IMR-90 (cell line): ENCODE data around the gene RCE1. TPM values are rescaled to one million over a fixed set of nuclear protein-coding genes. Genes with fewer than 3 reads are reported as not detected.

Experiments
- ATAC-seq: fragments of 200-7000 bp; cut with Tn5 transposase; 2 replicates; pipeline ENCODE4 v1.9.1; 2020; ENCODE audit warnings: low read depth, mild to moderate bottlenecking, moderate library complexity
- BruUV-seq: library from RNA; stranded (reverse); fragments of 400-500 nt; replicated peaks from 2 replicates; lab custom pipeline; 2021; lab: Mats Ljungman, UMichigan
- CTCF ChIA-PET: fragments of 300-600 bp; formaldehyde crosslinking; extraction: SDS; loops from one replicate; lab custom pipeline; 2021; ENCODE audit warnings: antibody characterized with exemption; lab: Yijun Ruan, JAX
- POLR2A ChIA-PET: fragments of 300-600 bp; sonication (Branson Sonifier 250); formaldehyde crosslinking; loops from one replicate; lab custom pipeline; 2022; ENCODE audit warnings: antibody characterized with exemption; ENCODE audit not compliant: unreplicated experiment; lab: Charles Lee
- DNase-seq: peaks from one replicate; pipeline ENCODE4 v3.0.0; 2013
- H2AFZ ChIP-seq: replicated peaks from 2 replicates; pipeline ENCODE3; 2013; ENCODE audit warnings: low read length, mild to moderate bottlenecking; ENCODE audit not compliant: poor library complexity
- H2AK5ac ChIP-seq: 2 replicates; pipeline ENCODE4 v1.6.1; 2013; ENCODE audit warnings: low read depth, low read length, inconsistent platforms
- H2AK9ac ChIP-seq: replicated peaks from 2 replicates; pipeline ENCODE3; 2013; ENCODE audit warnings: mild to moderate bottlenecking, low read depth, low read length, moderate library complexity; ENCODE audit not compliant: poor library complexity
- H2BK120ac ChIP-seq: 2 replicates; pipeline ENCODE4 v1.6.1; 2013; ENCODE audit warnings: low read depth, low read length, inconsistent platforms
- H2BK15ac ChIP-seq: 3 replicates; pipeline ENCODE4 v1.6.1; 2013; ENCODE audit warnings: low read depth, low read length, inconsistent platforms
- H2BK20ac ChIP-seq: 2 replicates; pipeline ENCODE4 v1.6.1; 2013; ENCODE audit warnings: low read depth, mild to moderate bottlenecking, inconsistent platforms, low read length, moderate library complexity
- H2BK5ac ChIP-seq: 2 replicates; pipeline ENCODE4 v1.6.1; 2013; ENCODE audit warnings: mild to moderate bottlenecking, low read depth, low read length, inconsistent platforms; ENCODE audit not compliant: poor library complexity, severe bottlenecking
- H3K14ac ChIP-seq: replicated peaks from 2 replicates; pipeline ENCODE4 v1.6.1; 2013; ENCODE audit warnings: low read depth, low read length, inconsistent platforms
- H3K18ac ChIP-seq: 2 replicates; pipeline ENCODE4 v1.6.1; 2013; ENCODE audit warnings: low read depth, low read length, control low read depth
- H3K23ac ChIP-seq: 2 replicates; pipeline ENCODE4 v1.6.1; 2013; ENCODE audit warnings: low read depth, low read length, inconsistent platforms
- H3K27ac ChIP-seq: 2 replicates; pipeline ENCODE4 v1.5.1; 2013; ENCODE audit warnings: mild to moderate bottlenecking, control low read depth, low read length; ENCODE audit not compliant: insufficient read depth
- H3K27me3 ChIP-seq: 2 replicates; pipeline ENCODE4 v1.6.1; 2013; ENCODE audit warnings: low read length; ENCODE audit not compliant: control insufficient read depth, insufficient read depth
- H3K36me3 ChIP-seq: 2 replicates; pipeline ENCODE4 v1.6.1; 2013; ENCODE audit warnings: low read length, mixed read lengths; ENCODE audit not compliant: control insufficient read depth, insufficient read depth
- H3K4ac ChIP-seq: 2 replicates; pipeline ENCODE4 v1.6.1; 2013; ENCODE audit warnings: low read depth, low read length, inconsistent platforms
- H3K4me1 ChIP-seq: 2 replicates; pipeline ENCODE4 v1.6.1; 2013; ENCODE audit warnings: low read length, mixed read lengths; ENCODE audit not compliant: control insufficient read depth, insufficient read depth
- H3K4me2 ChIP-seq: 2 replicates; pipeline ENCODE4 v1.6.1; 2013; ENCODE audit warnings: low read depth, mild to moderate bottlenecking, control low read depth, low read length, moderate library complexity
- H3K4me3 ChIP-seq: 2 replicates; pipeline ENCODE4 v1.5.1; 2013; ENCODE audit warnings: low read depth, mild to moderate bottlenecking, control low read depth, low read length, moderate library complexity; ENCODE audit not compliant: insufficient read depth
- H3K56ac ChIP-seq: 2 replicates; pipeline ENCODE4 v1.6.1; 2013; ENCODE audit warnings: low read length, inconsistent platforms; ENCODE audit not compliant: insufficient read depth; ENCODE audit errors: extremely low read depth
- H3K79me1 ChIP-seq, 2 experiments: 2 replicates each; pipeline ENCODE4 v1.6.1; 2013; ENCODE audit warnings: low read length in 2 of 2, inconsistent platforms in 1 of 2, low read depth in 1 of 2
- H3K9ac ChIP-seq: 2 replicates; pipeline ENCODE4 v1.6.1; 2013; ENCODE audit warnings: low read depth, low read length, control low read depth
- H3K9me1 ChIP-seq: 2 replicates; pipeline ENCODE4 v1.6.1; 2013; ENCODE audit warnings: low read length, inconsistent platforms; ENCODE audit not compliant: insufficient read depth
- H3K9me3 ChIP-seq: 2 replicates; pipeline ENCODE4 v1.6.1; 2013; ENCODE audit warnings: low read length; ENCODE audit not compliant: control insufficient read depth, insufficient read depth
- H4K20me1 ChIP-seq: 2 replicates; pipeline ENCODE4 v1.6.1; 2013; ENCODE audit warnings: low read length, inconsistent platforms; ENCODE audit not compliant: insufficient read depth
- H4K5ac ChIP-seq: 2 replicates; pipeline ENCODE4 v1.6.1; 2013; ENCODE audit warnings: mild to moderate bottlenecking, low read depth, low read length, control low read depth
- H4K8ac ChIP-seq, 2 experiments: 2 replicates each; pipeline ENCODE4 v1.6.1; 2013; ENCODE audit warnings: low read depth in 2 of 2, low read length in 2 of 2, control low read depth in 1 of 2, inconsistent platforms in 1 of 2
- H4K91ac ChIP-seq: 2 replicates; pipeline ENCODE4 v1.6.1; 2013; ENCODE audit warnings: low read depth, low read length, inconsistent platforms; ENCODE audit not compliant: insufficient read depth
- POLR2A ChIP-seq: IDR thresholded peaks from 2 replicates; pipeline ENCODE4 v1.6.1; 2012; ENCODE audit warnings: mild to moderate bottlenecking, low read depth, low read length
- WGBS, 2 experiments: methylation state at CpG; one replicate each; pipeline versions ENCODE4 v1.1.5 to v1.1.7; 2013; ENCODE audit warnings: missing lambda C conversion rate in 2 of 2; ENCODE audit not compliant: insufficient read length in 1 of 2; ENCODE audit errors: extremely low coverage in 2 of 2; 5-methylcytosine and 5-hydroxymethylcytosine counted together
- dilution Hi-C: fragments of 300-500 bp; cut with HindIII; formaldehyde crosslinking; loops from one replicate; pipeline ENCODE4 v1.14.3; 2018; ENCODE audit warnings: low sequenced_read_pairs; ENCODE audit not compliant: unreplicated experiment
- in situ Hi-C: fragments of 300-500 bp; cut with MboI; formaldehyde crosslinking; loops from 3 replicates; pipeline ENCODE4 v1.14.3; 2019; ENCODE audit warnings: low sequenced_read_pairs, inconsistent platforms, mixed read lengths
- intact Hi-C: fragments of 100-400 bp; cut with micrococcal nuclease; formaldehyde crosslinking; loops from 2 replicates; pipeline ENCODE4 v1.10.0; 2022
- polyA plus RNA-seq, 3 experiments: library from polyadenylated mRNA; depleted of rRNA; stranded (reverse); fragments of >200 nt; gene quantifications; 2 replicates each; pipeline ENCODE4 v1.2.3, GENCODE V29; 2012; ENCODE audit warnings: low replicate concordance in 1 of 3
- total RNA-seq: library from RNA; depleted of rRNA; stranded (reverse); fragments of >200 nt; gene quantifications from 2 replicates; pipeline ENCODE4 v1.2.3, GENCODE V29; 2012
- TF ChIP-seq, protein P1 (sequence below): fragments of 150-350 bp; IDR thresholded peaks from 2 replicates; pipeline ENCODE4 v1.6.1; 2017; ENCODE audit warnings: mild to moderate bottlenecking, antibody characterized with exemption, low read length, low read depth

Gene RCE1
- total and polyA plus RNA-seq, 2 of the 4 experiments (the other 2 are of a cell fraction), result 6.6 to 19.4 TPM

DNA sequence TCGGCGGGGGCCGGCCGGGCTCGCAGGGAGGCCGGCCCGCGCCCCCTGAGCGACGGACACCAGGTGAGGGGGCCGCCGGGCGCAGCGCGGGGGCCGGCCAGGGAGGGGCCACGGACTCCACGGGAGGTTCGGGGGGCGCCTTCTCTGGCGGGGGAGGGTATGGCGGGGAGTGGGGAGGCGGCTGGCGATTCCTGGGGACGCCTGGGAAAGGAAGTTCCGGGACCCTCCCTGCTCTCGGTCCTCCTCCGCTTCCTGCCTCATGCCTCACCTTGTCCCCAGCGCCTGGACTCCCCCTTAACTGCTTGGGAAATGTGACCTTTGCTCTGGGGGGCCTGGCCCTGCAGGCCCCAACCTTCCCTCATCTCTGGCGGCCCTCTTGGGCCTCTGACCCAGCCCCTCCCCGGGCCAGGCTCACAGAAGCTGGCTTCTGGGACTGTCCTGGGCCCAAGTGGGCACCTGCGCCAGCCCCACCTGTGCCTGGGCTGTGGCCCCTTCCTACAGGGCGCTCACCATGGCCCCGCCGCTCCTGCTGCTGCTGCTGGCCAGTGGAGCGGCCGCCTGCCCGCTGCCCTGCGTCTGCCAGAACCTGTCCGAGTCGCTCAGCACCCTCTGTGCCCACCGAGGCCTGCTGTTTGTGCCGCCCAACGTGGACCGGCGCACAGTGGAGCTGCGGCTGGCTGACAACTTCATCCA lies 14.1 kb downstream of the RCE1 start:
- CTCF ChIA-PET, result no interaction called here
- intact Hi-C loops, result loop anchor here (5.0 kb wide), 2 partner anchors 115 to 175 kb away; no protein-coding TSS in a partner anchor

More for the DNA sequence above, 14.1 kb downstream of the RCE1 start:
- Histone ChIP-seq H3K4me3 (peak overlapping the region; percentile 57), H2BK5ac (peak overlapping the region; percentile 13), H2AK5ac (peak overlapping the region; percentile 75), H2AFZ (peak overlapping the region; percentile 93), H2BK120ac (no peak overlapping the region), H2BK15ac (no peak overlapping the region), H3K4ac (peak overlapping the region; percentile 80), H2AK9ac (peak overlapping the region; percentile 99), H3K9me1 (peaks cover 15% of the 10 kb centered on the region; the same call in 1 of the 2 replicates), H3K4me2 (peak overlapping the region; percentile 87), H4K91ac (peak overlapping the region; percentile 72; the same call in 1 of the 2 replicates), H3K18ac (no peak overlapping the region), H3K14ac (peak overlapping the region; percentile 64), H4K8ac (peak overlapping the region in 1 of 2 experiments; percentile 85; a peak in 2 of 4 replicates), H3K9me3 (no peaks in the 10 kb centered on the region), H2BK20ac (no peak overlapping the region), H3K23ac (peak overlapping the region; percentile 52; the same call in 1 of the 2 replicates), H3K36me3 (peaks cover 22% of the 10 kb centered on the region; the same call in 1 of the 2 replicates), H3K56ac (peak overlapping the region; percentile 65; the same call in 1 of the 2 replicates), H3K27ac (peak overlapping the region; percentile 56; the same call in 1 of the 2 replicates), H3K79me1 (peaks cover 3 to 30% of the 10 kb centered on the region in 2 experiments; a peak in 2 of 4 replicates), H3K4me1 (peaks cover 4% of the 10 kb centered on the region), H4K5ac (peak overlapping the region; percentile 74; the same call in 1 of the 2 replicates), H3K27me3 (no peaks in the 10 kb centered on the region), H4K20me1 (peaks cover 6% of the 10 kb centered on the region; the same call in 1 of the 2 replicates), H3K9ac (peak overlapping the region; percentile 76; the same call in 1 of the 2 replicates)
- DNase-seq (no peak), ATAC-seq (no peak)
- dilution Hi-C loops, result no loop called here
- POLR2A ChIA-PET, result no interaction called here
- TF ChIP-seq, protein P1, sequence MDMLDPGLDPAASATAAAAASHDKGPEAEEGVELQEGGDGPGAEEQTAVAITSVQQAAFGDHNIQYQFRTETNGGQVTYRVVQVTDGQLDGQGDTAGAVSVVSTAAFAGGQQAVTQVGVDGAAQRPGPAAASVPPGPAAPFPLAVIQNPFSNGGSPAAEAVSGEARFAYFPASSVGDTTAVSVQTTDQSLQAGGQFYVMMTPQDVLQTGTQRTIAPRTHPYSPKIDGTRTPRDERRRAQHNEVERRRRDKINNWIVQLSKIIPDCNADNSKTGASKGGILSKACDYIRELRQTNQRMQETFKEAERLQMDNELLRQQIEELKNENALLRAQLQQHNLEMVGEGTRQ, result no peak
- 0 out of 2 replicates have a peak, but pooled peaks have one; percentile 1 for TF ChIP-seq POLR2A
- 77% methylated on average over 10 of the region's 47 CpGs; no CpG with 5 or more reads in 1 of the 2 experiments for WGBS, 2 experiments
- in situ Hi-C loops, result no loop called here
- no TSS peak for BruUV-seq
